Measurements from ENCODE around the gene PABPC1L.
A peak's percentile ranks its signal among the peaks of the same experiment; 100 is the strongest.

The PABPC1L gene

DNA sequence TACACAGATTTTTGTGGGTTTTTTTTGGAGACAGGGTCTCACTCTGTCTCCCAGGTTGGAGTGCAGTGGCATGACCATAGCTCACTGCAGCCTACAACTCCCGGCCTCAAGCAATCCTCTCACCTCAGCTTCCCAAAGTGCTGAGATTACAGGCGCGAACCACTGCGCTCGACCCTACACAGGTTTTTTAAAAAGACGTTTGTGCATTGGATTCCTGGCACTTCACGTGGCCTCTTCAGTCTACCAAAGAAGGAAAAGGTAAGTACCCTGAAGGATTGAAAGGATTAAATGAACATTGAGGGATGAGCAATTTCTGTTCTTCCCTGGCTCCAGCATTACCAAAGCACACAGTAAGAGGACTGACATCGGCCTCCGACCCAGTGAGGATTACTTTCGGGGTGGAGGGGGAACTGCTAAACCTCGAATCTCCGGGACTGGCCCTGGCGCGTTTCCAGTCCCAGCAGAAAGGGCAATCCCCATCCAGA is 24.9 kb upstream of the PABPC1L start:
- Histone ChIP-seq H3K79me2 (ENCODE audit: control insufficient read depth, low read length) (peaks cover 50% of the 10 kb centered on the region), H3K36me3 (ENCODE audit: control insufficient read depth, low read length) (peaks cover 43% of the 10 kb centered on the region), H3K4me1 (ENCODE audit: control insufficient read depth, low read length) (peaks cover 43% of the 10 kb centered on the region), H3K27me3 (ENCODE audit: control insufficient read depth, low read length) (no peaks in the 10 kb centered on the region), H3K4me3 (ENCODE audit: low read length) (peak overlapping the region; percentile 75), H3K27ac (ENCODE audit: low read depth, low read length) (no peak overlapping the region), H4K20me1 (ENCODE audit: control insufficient read depth, insufficient read depth, low read depth, low read length) (peaks cover 36% of the 10 kb centered on the region), H3F3A (ENCODE audit: control insufficient read depth, insufficient read depth) (no peaks in the 10 kb centered on the region), H3K9me2 (replicated peaks; ENCODE audit: control insufficient read depth, low read length) (no peaks in the 10 kb centered on the region), H3K4me2 (ENCODE audit: low read length) (peak overlapping the region; percentile 96), H3K9me3 (ENCODE audit: control insufficient read depth, insufficient read depth, low read length) (no peaks in the 10 kb centered on the region)
- no peak for TF ChIP-seq EZH2phosphoT487 (IDR thresholded peaks at IDR 0.05; ENCODE audit: borderline replicate concordance, low read length)
- TF ChIP-seq, protein P1, sequence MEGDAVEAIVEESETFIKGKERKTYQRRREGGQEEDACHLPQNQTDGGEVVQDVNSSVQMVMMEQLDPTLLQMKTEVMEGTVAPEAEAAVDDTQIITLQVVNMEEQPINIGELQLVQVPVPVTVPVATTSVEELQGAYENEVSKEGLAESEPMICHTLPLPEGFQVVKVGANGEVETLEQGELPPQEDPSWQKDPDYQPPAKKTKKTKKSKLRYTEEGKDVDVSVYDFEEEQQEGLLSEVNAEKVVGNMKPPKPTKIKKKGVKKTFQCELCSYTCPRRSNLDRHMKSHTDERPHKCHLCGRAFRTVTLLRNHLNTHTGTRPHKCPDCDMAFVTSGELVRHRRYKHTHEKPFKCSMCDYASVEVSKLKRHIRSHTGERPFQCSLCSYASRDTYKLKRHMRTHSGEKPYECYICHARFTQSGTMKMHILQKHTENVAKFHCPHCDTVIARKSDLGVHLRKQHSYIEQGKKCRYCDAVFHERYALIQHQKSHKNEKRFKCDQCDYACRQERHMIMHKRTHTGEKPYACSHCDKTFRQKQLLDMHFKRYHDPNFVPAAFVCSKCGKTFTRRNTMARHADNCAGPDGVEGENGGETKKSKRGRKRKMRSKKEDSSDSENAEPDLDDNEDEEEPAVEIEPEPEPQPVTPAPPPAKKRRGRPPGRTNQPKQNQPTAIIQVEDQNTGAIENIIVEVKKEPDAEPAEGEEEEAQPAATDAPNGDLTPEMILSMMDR (IDR thresholded peaks at IDR 0.05; ENCODE audit: low read depth, low read length, poor library complexity, severe bottlenecking): no peak

DNA sequence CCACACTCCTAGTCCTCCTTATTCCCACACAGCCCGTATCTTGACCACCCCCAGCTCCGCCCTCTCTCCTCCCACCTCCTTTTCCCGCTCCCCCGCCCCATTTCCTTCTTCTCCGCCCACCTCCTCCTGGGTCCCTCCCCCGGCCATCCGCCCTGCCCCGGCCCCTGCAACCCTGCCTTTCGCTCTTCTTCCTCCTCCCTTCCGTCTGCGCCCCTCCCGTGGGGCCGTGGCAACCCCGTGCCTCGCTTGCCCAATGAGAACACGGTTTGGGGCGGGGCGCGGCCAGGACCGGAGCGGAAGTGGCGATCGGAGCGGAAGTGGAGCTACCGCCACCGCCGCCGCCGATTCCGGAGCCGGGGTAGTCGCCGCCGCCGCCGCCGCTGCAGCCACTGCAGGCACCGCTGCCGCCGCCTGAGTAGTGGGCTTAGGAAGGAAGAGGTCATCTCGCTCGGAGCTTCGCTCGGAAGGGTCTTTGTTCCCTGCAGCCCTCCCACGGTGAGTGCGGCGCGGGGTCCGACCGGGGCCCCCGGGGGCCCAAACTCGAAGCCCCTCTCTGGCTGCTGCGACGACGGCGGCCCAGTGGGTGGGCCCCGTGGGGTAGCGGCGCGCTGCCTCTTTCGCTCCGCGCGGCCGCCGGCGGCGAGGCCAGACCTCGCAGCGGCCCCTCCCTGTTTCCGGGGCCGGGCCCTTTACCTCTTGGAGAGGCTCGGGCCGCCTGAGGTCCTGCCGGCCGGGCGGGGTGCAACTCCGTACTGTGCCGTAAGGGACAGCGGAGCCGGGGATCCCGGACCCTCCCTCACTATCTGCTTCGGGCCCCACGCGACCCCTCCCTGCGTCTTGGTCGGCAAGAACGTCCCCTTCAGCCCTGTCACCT is 24.2 kb upstream of the PABPC1L start, which contains the start of gene YWHAB:
Gene YWHAB, plus strand, starts transcription at position 314 of the 874 bp plus-strand sequence. CDS start 15,829 bp downstream, outside the sequence.
- H3K36me3 ChIP-seq (ENCODE audit: control insufficient read depth, low read length): peaks cover 48% of the 10 kb centered on the region
- peak within 1 kb of the TSS; percentile 77 for H3K27ac ChIP-seq (ENCODE audit: low read depth, low read length)
- H3K79me2 ChIP-seq (ENCODE audit: control insufficient read depth, low read length): peaks cover 56% of the 10 kb centered on the region
- no peaks in the 10 kb centered on the region for H3F3A ChIP-seq (ENCODE audit: control insufficient read depth, insufficient read depth)
- peaks cover 45% of the 10 kb centered on the region for H3K4me1 ChIP-seq (ENCODE audit: control insufficient read depth, low read length)
- H3K9me3 ChIP-seq (ENCODE audit: control insufficient read depth, insufficient read depth, low read length): no peaks in the 10 kb centered on the region
- H3K27me3 ChIP-seq (ENCODE audit: control insufficient read depth, low read length): no peaks in the 10 kb centered on the region
- no peaks in the 10 kb centered on the region for H3K9me2 ChIP-seq (replicated peaks; ENCODE audit: control insufficient read depth, low read length)
- peaks cover 40% of the 10 kb centered on the region for H4K20me1 ChIP-seq (ENCODE audit: control insufficient read depth, insufficient read depth, low read depth, low read length)
- peak within 1 kb of the TSS; percentile 75 for H3K4me3 ChIP-seq (ENCODE audit: low read length)
- H3K4me2 ChIP-seq (ENCODE audit: low read length): peak within 1 kb of the TSS; percentile 96
- no peak for TF ChIP-seq EZH2phosphoT487 (IDR thresholded peaks at IDR 0.05; ENCODE audit: borderline replicate concordance, low read length)
- TF ChIP-seq, protein P1 (IDR thresholded peaks at IDR 0.05; ENCODE audit: low read depth, low read length, poor library complexity, severe bottlenecking): peak; percentile 25

DNA sequence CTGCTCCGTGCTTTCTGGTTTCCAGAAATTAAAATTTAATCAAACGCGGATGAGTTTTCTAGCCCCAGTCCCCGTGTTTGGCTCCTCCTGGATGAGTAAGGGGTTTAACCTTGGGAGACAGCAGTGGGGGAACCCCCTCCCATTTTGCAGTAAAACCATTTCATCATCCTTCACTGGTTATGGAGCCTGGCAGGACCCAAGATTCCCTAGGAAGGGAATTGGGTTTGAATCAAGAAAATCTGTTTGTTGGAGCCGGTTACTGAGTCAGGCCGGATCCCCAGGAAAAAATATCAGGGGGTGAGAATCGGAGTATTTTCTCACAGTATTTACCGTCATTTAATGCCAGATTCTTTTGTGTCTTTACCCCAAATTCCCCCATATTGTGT is 23.6 kb upstream of the PABPC1L start:
- no peaks in the 10 kb centered on the region for H3K9me2 ChIP-seq (replicated peaks; ENCODE audit: control insufficient read depth, low read length)
- TF ChIP-seq EZH2phosphoT487 (IDR thresholded peaks at IDR 0.05; ENCODE audit: borderline replicate concordance, low read length): no peak
- TF ChIP-seq, protein P1 (IDR thresholded peaks at IDR 0.05; ENCODE audit: low read depth, low read length, poor library complexity, severe bottlenecking): no peak
- peaks cover 43% of the 10 kb centered on the region for H4K20me1 ChIP-seq (ENCODE audit: control insufficient read depth, insufficient read depth, low read depth, low read length)
- H3K4me2 ChIP-seq (ENCODE audit: low read length): peak overlapping the region; percentile 96
- H3K4me1 ChIP-seq (ENCODE audit: control insufficient read depth, low read length): peaks cover 45% of the 10 kb centered on the region
- peaks cover 54% of the 10 kb centered on the region for H3K36me3 ChIP-seq (ENCODE audit: control insufficient read depth, low read length)
- H3K27ac ChIP-seq (ENCODE audit: low read depth, low read length): peak overlapping the region; percentile 77
- H3K27me3 ChIP-seq (ENCODE audit: control insufficient read depth, low read length): no peaks in the 10 kb centered on the region
- no peaks in the 10 kb centered on the region for H3F3A ChIP-seq (ENCODE audit: control insufficient read depth, insufficient read depth)
- H3K79me2 ChIP-seq (ENCODE audit: control insufficient read depth, low read length): peaks cover 63% of the 10 kb centered on the region
- peak overlapping the region; percentile 75 for H3K4me3 ChIP-seq (ENCODE audit: low read length)
- H3K9me3 ChIP-seq (ENCODE audit: control insufficient read depth, insufficient read depth, low read length): no peaks in the 10 kb centered on the region

All from DOHH2 (cell line).